Kidney (tissue), 14 donors: ENCODE results near the gene ARHGAP42. TPM values are rescaled to one million over a fixed set of nuclear protein-coding genes. Genes with fewer than 3 reads are reported as not detected.
"Not testable (repeated sequence)": the region's sequence is repeated elsewhere in the genome, so short reads cannot be mapped to it uniquely, and the experiment has no call there.

Source experiments
- DNase-seq, 5 donors: peaks; one replicate each; pipeline ENCODE4 v3.0.0-alpha.2; 2013 to 2020
- FAIRE-seq: peaks from 2 replicates; lab custom pipeline; 2012; peaks lifted over from hg19 to GRCh38; lab: Jason Lieb, UNC
- H3K27ac ChIP-seq, 2 donors: one replicate each; pipeline ENCODE4 v1.7.0; 2013; ENCODE audit warnings: low read depth in 2 of 2, low read length in 2 of 2, inconsistent platforms in 1 of 2
- H3K27me3 ChIP-seq: one replicate; pipeline ENCODE4 v1.7.1; 2013; ENCODE audit warnings: low read length, inconsistent platforms; ENCODE audit not compliant: control insufficient read depth, insufficient read depth
- H3K36me3 ChIP-seq, 3 donors: one replicate each; pipeline versions ENCODE4 v1.7.0 to v1.7.1; 2013; ENCODE audit warnings: low read length in 3 of 3, control low read depth in 1 of 3, inconsistent platforms in 1 of 3; ENCODE audit not compliant: insufficient read depth in 3 of 3, control insufficient read depth in 2 of 3
- H3K4me1 ChIP-seq, 3 donors: one replicate each; pipeline versions ENCODE4 v1.7.0 to v1.7.1; 2013; ENCODE audit warnings: low read length in 3 of 3, inconsistent platforms in 1 of 3, low read depth in 1 of 3; ENCODE audit not compliant: control insufficient read depth in 2 of 3, insufficient read depth in 2 of 3
- H3K4me3 ChIP-seq, 3 donors: one replicate each; pipeline versions ENCODE4 v1.7.0 to v1.8.1; 2013; ENCODE audit warnings: low read length in 3 of 3, control low read depth in 1 of 3, inconsistent platforms in 1 of 3
- H3K9ac ChIP-seq, 3 donors: one replicate each; pipeline versions ENCODE4 v1.7.0 to v1.7.1; 2013; ENCODE audit warnings: low read length in 3 of 3, control low read depth in 1 of 3, inconsistent platforms in 1 of 3
- H3K9me3 ChIP-seq, 3 donors: one replicate each; pipeline versions ENCODE4 v1.7.0 to v1.7.1; 2013; ENCODE audit warnings: low read length in 3 of 3, control low read depth in 1 of 3, inconsistent platforms in 1 of 3; ENCODE audit not compliant: control insufficient read depth in 2 of 3, insufficient read depth in 1 of 3
- CTCF ChIP-seq: IDR thresholded peaks from 3 replicates; pipeline ENCODE4 v1.5.1; 2012; ENCODE audit warnings: mild to moderate bottlenecking, moderate library complexity, borderline replicate concordance; ENCODE audit not compliant: insufficient read depth; ENCODE audit errors: extremely low read depth
- intact Hi-C: fragments of 100-400 bp; cut with DNase I; formaldehyde crosslinking; loops from one replicate; pipeline ENCODE4 v1.11.1; 2022
- polyA plus RNA-seq: library from polyadenylated mRNA; stranded (reverse); fragments of 350-450 nt; fragmentation: Illumina TruSeq; extraction: RNeasy Lipid Tissue Mini Kit (QIAGEN cat#74804); gene quantifications from one replicate; pipeline ENCODE4 v1.2.3, GENCODE V29; 2014; ENCODE audit warnings: low read depth, low replicate concordance; ENCODE audit not compliant: insufficient read depth
- total RNA-seq: library from RNA; stranded (reverse); fragmentation: NEBNext Ultra II Directional; extraction: Animal tissue kit (Norgen Biotek cat#: 25700); gene quantifications from one replicate; pipeline ENCODE4 v1.2.1, GENCODE V29; 2021
- donor health status: control.
- donor health status: control.
- donor health status: control.
- donor health status: control.
- donor health status: control.
- donor health status: DM: yes; HTN: yes; CAD: no.
- donor health status: Normal renal cell carcinoma (clear cell type).

ARHGAP42 gene
- total and polyA plus RNA-seq, 2 donors from 2014 or later = 4.2 to 18.9 TPM

DNA sequence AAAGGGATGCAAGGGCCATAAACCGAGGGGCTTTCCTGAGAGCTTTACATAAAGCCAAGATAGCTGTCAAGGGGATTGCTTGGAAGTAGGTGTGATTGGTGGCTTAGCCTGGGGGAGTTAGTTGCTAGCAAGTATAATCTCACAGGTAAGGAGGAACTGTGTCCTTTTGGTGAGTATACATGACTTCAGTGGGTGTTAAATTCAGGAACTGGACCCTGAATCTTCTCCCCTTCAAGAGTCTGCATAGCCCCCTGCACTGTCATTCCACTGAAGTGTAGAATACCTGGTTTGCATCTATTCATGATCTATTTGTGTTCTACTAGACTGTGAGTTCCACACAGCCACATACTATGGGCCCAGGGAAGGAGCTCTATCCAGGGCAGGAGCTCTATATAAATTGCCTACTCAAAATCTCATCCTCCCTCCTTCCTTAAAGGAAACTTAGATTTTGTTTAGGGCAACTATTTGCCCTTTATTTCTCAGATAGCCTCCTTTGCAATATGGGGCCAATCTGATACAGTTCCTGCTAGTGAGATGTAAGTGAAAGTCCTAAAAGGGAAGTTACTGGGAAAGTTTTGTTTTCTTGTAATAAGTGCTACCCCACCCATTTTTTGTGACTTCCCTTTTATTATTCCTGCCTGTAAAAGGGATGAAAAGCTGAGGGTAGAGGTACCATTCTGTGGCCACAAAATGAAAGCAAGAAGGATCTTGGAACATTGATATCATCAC is 322.0 kb downstream of the ARHGAP42 start:
- Histone ChIP-seq H3K9ac (no peak overlapping the region), H3K27me3 (no peaks in the 10 kb centered on the region), H3K36me3 (no peaks in the 10 kb centered on the region), H3K4me3 (no peak overlapping the region), H3K9me3 (no peaks in the 10 kb centered on the region), H3K4me1 (no peaks in the 10 kb centered on the region), H3K27ac (no peak overlapping the region)
- no peak for FAIRE-seq
- DNase-seq = no peak
- no peak for TF ChIP-seq CTCF
- intact Hi-C loops = no loop called here

GRCh38 chr11:101009690-101010055 is 322.6 kb downstream of the ARHGAP42 start:
- no peaks in the 10 kb centered on the region for H3K4me1 ChIP-seq
- DNase-seq (no peak), FAIRE-seq (no peak)
- no peaks in the 10 kb centered on the region for H3K27me3 ChIP-seq
- no peak overlapping the region for H3K9ac ChIP-seq
- intact Hi-C loops = no loop called here
- H3K36me3 ChIP-seq = no peaks in the 10 kb centered on the region
- no peak overlapping the region for H3K4me3 ChIP-seq
- no peak overlapping the region for H3K27ac ChIP-seq
- TF ChIP-seq CTCF = no peak
- H3K9me3 ChIP-seq = no peaks in the 10 kb centered on the region

GRCh38 chr11:101010899-101011298 is 323.8 kb downstream of the ARHGAP42 start:
- H3K27ac ChIP-seq = no peak overlapping the region
- no peak for DNase-seq
- H3K36me3 ChIP-seq = no peaks in the 10 kb centered on the region
- no peaks in the 10 kb centered on the region for H3K27me3 ChIP-seq
- no peak overlapping the region for H3K9ac ChIP-seq
- H3K4me1 ChIP-seq = no peaks in the 10 kb centered on the region
- H3K9me3 ChIP-seq = no peaks in the 10 kb centered on the region
- intact Hi-C loops = no loop called here
- no peak for FAIRE-seq
- no peak for TF ChIP-seq CTCF
- no peak overlapping the region for H3K4me3 ChIP-seq

DNA sequence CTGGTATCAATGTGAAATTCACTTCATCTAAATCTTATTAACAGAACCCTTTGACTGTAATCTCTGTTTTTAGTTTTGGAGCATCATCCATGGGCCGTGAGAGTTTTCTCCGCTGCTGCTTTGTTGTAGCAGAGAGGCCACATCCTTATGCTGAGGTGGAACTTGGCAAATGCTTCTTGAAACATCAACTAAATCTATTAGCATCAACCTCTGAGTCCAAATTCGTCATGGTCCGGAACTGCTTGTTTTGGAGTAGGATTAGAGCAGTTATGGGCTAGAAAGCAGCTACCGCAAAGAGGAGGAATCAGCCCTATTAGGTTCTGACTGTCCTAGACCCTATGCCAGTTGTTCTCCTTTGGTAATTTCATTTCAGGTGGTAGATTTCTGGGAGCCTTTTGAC is 324.8 kb downstream of the ARHGAP42 start:
- no peak overlapping the region for H3K4me3 ChIP-seq
- no peak overlapping the region for H3K9ac ChIP-seq
- H3K36me3 ChIP-seq = no peaks in the 10 kb centered on the region
- no peak for TF ChIP-seq CTCF
- no peaks in the 10 kb centered on the region for H3K27me3 ChIP-seq
- no peaks in the 10 kb centered on the region for H3K4me1 ChIP-seq
- H3K27ac ChIP-seq = no peak overlapping the region
- intact Hi-C loops = no loop called here
- FAIRE-seq (no peak), DNase-seq (no peak)
- no peaks in the 10 kb centered on the region for H3K9me3 ChIP-seq

DNA sequence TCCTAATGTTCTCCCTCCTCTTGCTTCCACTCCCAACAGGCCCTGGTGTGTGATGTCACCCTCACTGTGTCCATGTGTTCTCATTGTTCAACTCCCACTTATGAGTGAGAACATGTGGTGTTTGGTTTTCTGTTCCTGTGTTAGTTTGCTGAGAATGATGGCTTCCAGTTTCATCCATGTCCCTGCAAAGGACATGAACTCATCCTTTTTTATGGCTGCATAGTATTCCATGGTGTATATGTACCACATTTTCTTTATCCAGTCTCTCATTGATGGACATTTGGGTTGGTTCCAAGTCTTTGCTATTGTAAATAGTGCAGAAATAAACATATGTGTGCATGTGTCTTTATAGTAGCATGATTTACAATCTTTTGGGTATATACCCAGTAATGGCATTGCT is 326.6 kb downstream of the ARHGAP42 start:
- H3K9me3 ChIP-seq, H3K27ac ChIP-seq, intact Hi-C loops, H3K27me3 ChIP-seq, H3K4me3 ChIP-seq, FAIRE-seq, H3K36me3 ChIP-seq, H3K4me1 ChIP-seq, DNase-seq, H3K9ac ChIP-seq: not testable (repeated sequence)
